ENCODE data around the gene PARP15. TPM values are rescaled to one million over a fixed set of nuclear protein-coding genes. Genes with fewer than 3 reads are reported as not detected.

Gene PARP15
- polyA plus RNA-seq, 3 donors: 0.11 to 0.25 (median 0.14) TPM

Other genes with a start within 250 kb of the PARP15 start
- gene MIX23, start 194.4 kb upstream of the PARP15 start, polyA plus RNA-seq (ENCODE audit: insufficient read length in 3 of 3): 10 to 100 TPM; 54.5 to 59.4 (median 58.0) TPM
- 10 to 100 TPM; 81.7 to 86.4 (median 85.7) TPM for gene FAM162A, start 193.5 kb upstream of the PARP15 start, polyA plus RNA-seq (ENCODE audit: insufficient read length in 3 of 3)
- 10 to 100 TPM; 10.8 to 12.2 (median 10.8) TPM for gene WDR5B, start 161.6 kb upstream of the PARP15 start, polyA plus RNA-seq (ENCODE audit: insufficient read length in 3 of 3)
- 10 to 100 TPM; 47.2 to 51.6 (median 51.1) TPM for gene KPNA1, start 62.7 kb upstream of the PARP15 start, polyA plus RNA-seq (ENCODE audit: insufficient read length in 3 of 3)
- gene PARP9, start 13.3 kb upstream of the PARP15 start, polyA plus RNA-seq (ENCODE audit: insufficient read length in 3 of 3): 10 to 100 TPM; 16.9 to 18.3 (median 17.2) TPM
- gene DTX3L, start 13.3 kb upstream of the PARP15 start, polyA plus RNA-seq (ENCODE audit: insufficient read length in 3 of 3): 10 to 100 TPM; 14.3 to 14.8 (median 14.6) TPM
- gene PARP14, start 103.2 kb downstream of the PARP15 start, polyA plus RNA-seq (ENCODE audit: insufficient read length in 3 of 3): 10 to 100 TPM; 22.1 to 26.8 (median 22.6) TPM
- gene HSPBAP1, start 216.2 kb downstream of the PARP15 start, polyA plus RNA-seq (ENCODE audit: insufficient read length in 3 of 3): 10 to 100 TPM in 2 of 3 donors, 1 to 10 TPM in 1; 10.0 to 11.6 (median 10.9) TPM
- gene SLC49A4, start 217.4 kb downstream of the PARP15 start, polyA plus RNA-seq (ENCODE audit: insufficient read length in 3 of 3): 10 to 100 TPM; 15.7 to 16.8 (median 16.3) TPM

Measured in right renal cortex interstitium (tissue), 3 donors.